Esophagus squamous epithelium (tissue), 5 donors: ENCODE measurements around the gene PLEKHG4. TPM values are rescaled to one million over a fixed set of nuclear protein-coding genes. Genes with fewer than 3 reads are reported as not detected.

Source experiments
- DNase-seq: peaks from one replicate; lab custom pipeline; 2025; lab: John Stamatoyannopoulos, UW
- H3K27ac ChIP-seq, 4 donors: fragments of 200-600 bp; sonication (generic); one replicate each; pipeline ENCODE4 v1.5.1; 2016 to 2019; ENCODE audit warnings: mild to moderate bottlenecking in 1 of 4
- H3K27me3 ChIP-seq, 4 donors: fragments of 200-600 bp; sonication (generic); 1 replicate in 3 of 4; 2 replicates in 1 of 4; pipeline versions ENCODE4 v1.5.1 to v1.6.0; 2017 to 2021; ENCODE audit warnings: antibody characterized with exemption in 1 of 4
- H3K36me3 ChIP-seq, 3 donors: fragments of 200-600 bp; sonication (generic); one replicate each; pipeline ENCODE4 v1.5.1; 2016 to 2019
- H3K4me1 ChIP-seq, 3 donors: fragments of 200-600 bp; sonication (generic); one replicate each; pipeline ENCODE4 v1.5.1; 2017 to 2019
- H3K4me3 ChIP-seq, 4 donors: fragments of 200-600 bp; sonication (generic); 1 replicate in 3 of 4; 2 replicates in 1 of 4; pipeline ENCODE4 v1.5.1; 2016 to 2019; ENCODE audit warnings: mild to moderate bottlenecking in 2 of 4, moderate library complexity in 1 of 4
- H3K9me3 ChIP-seq, 3 donors: fragments of 200-600 bp; sonication (generic); one replicate each; pipeline ENCODE4 v1.5.1; 2016 to 2019
- POLR2A ChIP-seq, 4 donors: fragments of 450-650 bp; IDR thresholded peaks; one replicate each; pipeline ENCODE4 v1.6.1; 2017; ENCODE audit warnings: antibody characterized with exemption in 4 of 4, mild to moderate bottlenecking in 4 of 4, moderate library complexity in 3 of 4
- WGBS, 2 donors: methylation state at CpG; one replicate each; pipeline ENCODE4 v1.1.5; 2018; 5-methylcytosine and 5-hydroxymethylcytosine counted together
- intact Hi-C: fragments of 100-400 bp; cut with DNase I; formaldehyde crosslinking; loops from one replicate; pipeline ENCODE4 v1.15.0; 2022
- total RNA-seq, 4 donors: library from RNA; depleted of rRNA; stranded (reverse); fragments of >200 nt; gene quantifications; one replicate each; pipeline ENCODE4 v1.1.0, GENCODE V29; 2016
- TF ChIP-seq, protein P1 (sequence below), 6 experiments: fragments of 450-650 bp in 4 of 6; fragments of 200-600 bp in 2 of 6; sonication (generic) in 2 of 6; IDR thresholded peaks; one replicate each; pipeline ENCODE4 v1.5.1; 2016 to 2019; ENCODE audit warnings: antibody characterized with exemption in 6 of 6, mild to moderate bottlenecking in 4 of 6, moderate library complexity in 4 of 6
- donor health status: DM: yes; HTN: yes; CAD: no.

PLEKHG4 gene
- total RNA-seq, 4 donors from 2014 or later = 5.0 to 11.4 (median 7.5) TPM

DNA sequence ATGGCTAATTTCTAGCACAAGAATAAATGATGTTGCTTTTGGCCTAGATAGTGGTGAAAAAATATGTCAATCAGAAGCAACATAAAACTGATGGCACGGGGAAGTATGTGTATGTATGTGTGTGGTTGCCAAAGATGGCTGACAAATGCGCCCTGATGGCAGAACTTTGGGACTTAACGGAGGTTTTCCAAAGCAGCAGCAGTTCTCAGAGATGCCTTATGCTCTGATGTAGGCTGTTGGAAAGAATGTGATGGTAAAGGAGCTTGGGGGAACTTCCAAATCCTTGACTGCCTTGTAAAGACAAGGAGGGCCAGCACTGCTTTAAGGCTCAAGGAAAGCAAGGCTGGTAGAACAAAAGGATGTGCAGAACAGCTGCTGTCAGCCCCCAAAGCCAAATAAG is 31.2 kb downstream of the PLEKHG4 start:
- intact Hi-C loops = no loop called here
- 96% methylated on average over 3 of the region's 3 CpGs for WGBS, 2 donors
- H3K36me3 ChIP-seq = no peaks in the 10 kb centered on the region
- H3K27ac ChIP-seq = no peak overlapping the region
- no peak for TF ChIP-seq POLR2A (IDR thresholded peaks at IDR 0.05)
- TF ChIP-seq, protein P1, sequence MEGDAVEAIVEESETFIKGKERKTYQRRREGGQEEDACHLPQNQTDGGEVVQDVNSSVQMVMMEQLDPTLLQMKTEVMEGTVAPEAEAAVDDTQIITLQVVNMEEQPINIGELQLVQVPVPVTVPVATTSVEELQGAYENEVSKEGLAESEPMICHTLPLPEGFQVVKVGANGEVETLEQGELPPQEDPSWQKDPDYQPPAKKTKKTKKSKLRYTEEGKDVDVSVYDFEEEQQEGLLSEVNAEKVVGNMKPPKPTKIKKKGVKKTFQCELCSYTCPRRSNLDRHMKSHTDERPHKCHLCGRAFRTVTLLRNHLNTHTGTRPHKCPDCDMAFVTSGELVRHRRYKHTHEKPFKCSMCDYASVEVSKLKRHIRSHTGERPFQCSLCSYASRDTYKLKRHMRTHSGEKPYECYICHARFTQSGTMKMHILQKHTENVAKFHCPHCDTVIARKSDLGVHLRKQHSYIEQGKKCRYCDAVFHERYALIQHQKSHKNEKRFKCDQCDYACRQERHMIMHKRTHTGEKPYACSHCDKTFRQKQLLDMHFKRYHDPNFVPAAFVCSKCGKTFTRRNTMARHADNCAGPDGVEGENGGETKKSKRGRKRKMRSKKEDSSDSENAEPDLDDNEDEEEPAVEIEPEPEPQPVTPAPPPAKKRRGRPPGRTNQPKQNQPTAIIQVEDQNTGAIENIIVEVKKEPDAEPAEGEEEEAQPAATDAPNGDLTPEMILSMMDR (IDR thresholded peaks at IDR 0.05) = no peak
- no peak overlapping the region for H3K4me3 ChIP-seq
- peaks cover 0 to 5% (median 0%) of the 10 kb centered on the region in 3 donors for H3K4me1 ChIP-seq
- H3K27me3 ChIP-seq = no peaks in the 10 kb centered on the region
- no peaks in the 10 kb centered on the region for H3K9me3 ChIP-seq
- no peak for DNase-seq

DNA sequence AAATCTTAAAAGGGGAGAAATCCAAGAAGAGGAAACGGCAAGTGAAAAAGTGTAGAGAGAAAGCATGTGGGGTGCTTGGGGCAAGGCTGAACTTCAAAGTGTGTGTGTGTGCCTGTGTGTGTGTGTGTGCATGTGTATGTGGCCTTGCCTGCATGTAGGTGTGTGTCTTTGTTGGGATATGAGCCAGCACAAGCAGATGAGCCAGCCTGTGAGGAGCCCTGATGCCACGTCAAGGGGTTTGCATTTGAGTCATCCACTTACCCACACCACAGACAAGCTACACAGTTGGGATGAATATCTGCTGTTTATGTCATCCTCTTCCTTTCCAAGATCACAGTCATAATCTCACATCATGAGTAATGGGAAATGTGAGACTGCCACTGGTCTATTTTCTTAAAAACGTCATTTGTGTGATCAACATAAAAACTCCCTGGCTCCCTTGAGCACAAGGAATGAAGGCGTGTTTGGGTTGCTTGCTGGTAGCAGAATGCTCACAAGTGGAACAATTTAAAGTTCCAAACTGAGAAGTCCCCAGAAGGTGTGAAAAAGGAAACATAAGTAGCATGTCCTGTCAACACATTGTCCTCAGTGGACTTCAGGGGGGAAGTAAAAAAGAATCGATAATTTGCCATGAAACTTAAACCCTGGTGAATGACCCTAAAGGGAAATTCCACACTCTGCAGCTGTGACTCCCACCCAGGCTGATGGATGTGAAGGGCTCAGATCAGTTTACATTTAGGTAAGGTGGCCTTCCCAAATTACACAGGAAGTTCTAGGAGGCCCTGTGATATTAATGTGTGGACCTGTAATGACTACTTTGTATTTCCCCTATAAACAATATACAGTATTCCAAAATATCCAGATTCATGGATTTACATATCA is 32.5 kb downstream of the PLEKHG4 start:
- Histone ChIP-seq H3K36me3 (no peaks in the 10 kb centered on the region), H3K27ac (peak overlapping the region in 3 of 4 donors; percentile 9 to 60 (median 42)), H3K9me3 (no peaks in the 10 kb centered on the region), H3K4me3 (no peak overlapping the region), H3K27me3 (peaks cover 0 to 3% (median 0%) of the 10 kb centered on the region in 4 donors), H3K4me1 (peaks cover 0 to 5% (median 0%) of the 10 kb centered on the region in 3 donors)
- no peak for DNase-seq
- WGBS, 2 donors = 22 to 27% methylated on average over 5 of the region's 5 CpGs
- intact Hi-C loops = no loop called here
- no peak for TF ChIP-seq POLR2A (IDR thresholded peaks at IDR 0.05)
- TF ChIP-seq, protein P1 (IDR thresholded peaks at IDR 0.05) = no peak

DNA sequence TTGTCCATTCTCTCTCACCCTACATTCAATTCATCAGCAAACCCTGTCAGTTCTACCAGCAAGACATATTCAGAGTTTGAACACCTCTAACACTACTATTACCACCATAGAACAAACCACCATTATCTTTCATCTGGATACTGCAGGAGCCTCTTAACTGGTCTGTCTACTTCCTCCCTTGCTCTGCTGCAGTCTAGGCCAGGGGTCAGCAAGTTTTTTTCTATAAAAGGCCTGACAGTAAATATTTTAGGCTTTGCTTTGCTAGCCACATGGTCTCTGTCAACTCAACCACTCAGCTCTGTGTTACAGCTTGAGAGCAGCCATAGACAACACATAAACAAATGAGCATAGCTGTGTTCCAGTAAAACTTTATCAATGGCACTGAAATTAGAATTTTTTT is 33.4 kb downstream of the PLEKHG4 start:
- DNase-seq = no peak
- H3K27ac ChIP-seq = peak overlapping the region in 1 of 4 donors; percentile 13
- no peaks in the 10 kb centered on the region for H3K36me3 ChIP-seq
- no peak overlapping the region for H3K4me3 ChIP-seq
- H3K9me3 ChIP-seq = no peaks in the 10 kb centered on the region
- H3K27me3 ChIP-seq = peaks cover 0 to 8% (median 0%) of the 10 kb centered on the region in 4 donors
- intact Hi-C loops = no loop called here
- no peak for TF ChIP-seq POLR2A (IDR thresholded peaks at IDR 0.05)
- TF ChIP-seq, protein P1 (IDR thresholded peaks at IDR 0.05) = no peak
- H3K4me1 ChIP-seq = peaks cover 0 to 5% (median 0%) of the 10 kb centered on the region in 3 donors

DNA sequence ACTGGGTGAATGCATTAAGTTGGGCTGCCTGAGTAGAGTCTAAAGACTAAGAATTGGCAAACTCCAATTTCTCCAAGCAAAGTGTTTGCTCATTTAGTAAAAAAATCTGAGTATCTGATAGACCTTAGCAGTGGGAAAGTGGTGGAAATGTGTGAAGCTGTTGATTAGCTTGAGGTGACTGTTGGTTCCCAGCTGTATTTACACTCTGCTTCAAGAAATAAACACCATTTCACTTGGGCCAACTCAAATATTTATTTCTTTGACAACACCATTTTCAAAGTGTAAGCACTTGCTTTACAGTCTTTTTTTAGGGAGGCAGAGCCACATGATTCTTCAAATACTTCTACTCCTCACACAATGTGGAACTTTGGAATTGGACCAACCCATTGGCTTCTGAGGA is 38.5 kb downstream of the PLEKHG4 start:
- intact Hi-C loops = no loop called here
- H3K4me3 ChIP-seq = no peak overlapping the region
- no peak for TF ChIP-seq POLR2A (IDR thresholded peaks at IDR 0.05)
- TF ChIP-seq, protein P1 (IDR thresholded peaks at IDR 0.05) = no peak
- H3K4me1 ChIP-seq = no peaks in the 10 kb centered on the region
- peaks cover 0 to 46% (median 0%) of the 10 kb centered on the region in 4 donors for H3K27me3 ChIP-seq
- no peaks in the 10 kb centered on the region for H3K9me3 ChIP-seq
- no peak for DNase-seq
- no peaks in the 10 kb centered on the region for H3K36me3 ChIP-seq
- no peak overlapping the region for H3K27ac ChIP-seq

DNA sequence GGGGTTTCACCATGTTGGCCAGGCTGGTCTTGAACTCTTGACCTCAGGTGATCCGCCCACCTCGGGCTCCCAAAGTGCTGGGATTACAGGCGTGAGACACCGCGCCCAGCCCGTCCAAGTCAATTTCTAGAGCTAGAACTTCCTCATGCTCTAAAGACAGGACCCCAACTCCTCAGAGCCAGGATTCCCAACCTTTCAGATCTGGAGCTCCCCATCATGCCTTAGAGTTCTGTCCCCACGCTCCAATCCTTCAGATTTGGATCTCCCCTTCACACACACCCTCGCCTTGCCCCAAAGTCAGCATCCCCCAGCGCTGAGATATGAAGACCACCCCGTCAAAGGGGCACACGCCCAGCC is 46.8 kb downstream of the PLEKHG4 start:
- intact Hi-C loops = no loop called here
- peak overlapping the region; percentile 30 to 70 (median 43) for H3K4me3 ChIP-seq

More for the DNA sequence above, 46.8 kb downstream of the PLEKHG4 start:
- no peaks in the 10 kb centered on the region for H3K36me3 ChIP-seq
- peaks cover 0 to 53% (median 0%) of the 10 kb centered on the region in 4 donors for H3K27me3 ChIP-seq
- 28 to 36% methylated on average over 10 to 11 of the region's 11 CpGs for WGBS, 2 donors
- H3K27ac ChIP-seq = peak overlapping the region in 2 of 4 donors; percentile 6 to 36
- peaks cover 6 to 16% (median 9%) of the 10 kb centered on the region in 3 donors for H3K4me1 ChIP-seq
- TF ChIP-seq, protein P1 (IDR thresholded peaks at IDR 0.05) = no peak
- no peak for TF ChIP-seq POLR2A (IDR thresholded peaks at IDR 0.05)
- H3K9me3 ChIP-seq = no peaks in the 10 kb centered on the region
- DNase-seq = no peak
